Keratinocyte (primary cell): ENCODE measurements around the gene STAG1. TPM values are rescaled to one million over a fixed set of nuclear protein-coding genes. Genes with fewer than 3 reads are reported as not detected.

Experiments used
- DNase-seq: peaks from one replicate; pipeline ENCODE4 v3.0.0-alpha.2; 2011; ENCODE audit warnings: low read depth, missing footprints, low spot score
- FAIRE-seq: peaks from 2 replicates; lab custom pipeline; 2011; peaks lifted over from hg19 to GRCh38; lab: Jason Lieb, UNC
- H2AFZ ChIP-seq: 2 replicates; pipeline ENCODE4 v1.6.0; 2012; ENCODE audit warnings: low read length, control low read depth, inconsistent platforms; ENCODE audit not compliant: control insufficient read depth
- H3K27ac ChIP-seq: 2 replicates; pipeline ENCODE4 v1.5.1; 2011; ENCODE audit warnings: low read length; ENCODE audit not compliant: control insufficient read depth, insufficient read depth
- H3K27me3 ChIP-seq: 3 replicates; pipeline ENCODE4 v1.6.0; 2011; ENCODE audit warnings: low read length; ENCODE audit not compliant: control insufficient read depth, insufficient read depth; ENCODE audit errors: extremely low read depth
- H3K36me3 ChIP-seq, 2 experiments: 2 replicates in 1 of 2; 3 replicates in 1 of 2; pipeline ENCODE4 v1.5.1; 2011; ENCODE audit warnings: low read length in 2 of 2, mild to moderate bottlenecking in 1 of 2; ENCODE audit not compliant: control insufficient read depth in 2 of 2, insufficient read depth in 2 of 2; ENCODE audit errors: extremely low read depth in 1 of 2
- H3K4me1 ChIP-seq: 3 replicates; pipeline ENCODE4 v1.5.1; 2011; ENCODE audit warnings: low read length; ENCODE audit not compliant: control insufficient read depth, insufficient read depth; ENCODE audit errors: extremely low read depth
- H3K4me2 ChIP-seq: 3 replicates; pipeline ENCODE4 v1.6.0; 2011; ENCODE audit warnings: low read depth, low read length; ENCODE audit not compliant: control insufficient read depth, insufficient read depth; ENCODE audit errors: extremely low read depth
- H3K4me3 ChIP-seq, 3 experiments: fragments of 200-600 bp in 1 of 3; sonication (generic) in 1 of 3; 2 replicates in 2 of 3; 3 replicates in 1 of 3; pipeline ENCODE4 v1.5.1; 2011 to 2016; ENCODE audit warnings: low read length in 3 of 3, mild to moderate bottlenecking in 3 of 3, control low read depth in 2 of 3, inconsistent platforms in 1 of 3, low read depth in 1 of 3, mixed read lengths in 1 of 3, mixed run types in 1 of 3, moderate library complexity in 1 of 3; ENCODE audit not compliant: control insufficient read depth in 2 of 3, insufficient read depth in 2 of 3; ENCODE audit errors: extremely low read depth in 1 of 3
- H3K79me2 ChIP-seq: 2 replicates; pipeline ENCODE4 v1.6.0; 2012; ENCODE audit warnings: low read length; ENCODE audit not compliant: control insufficient read depth, insufficient read depth
- H3K9ac ChIP-seq: 3 replicates; pipeline ENCODE4 v1.6.0; 2011; ENCODE audit warnings: low read length; ENCODE audit not compliant: control insufficient read depth, insufficient read depth; ENCODE audit errors: extremely low read depth
- H3K9me1 ChIP-seq: 3 replicates; pipeline ENCODE4 v1.6.0; 2011; ENCODE audit warnings: low read length; ENCODE audit not compliant: control insufficient read depth, insufficient read depth; ENCODE audit errors: extremely low read depth
- H3K9me3 ChIP-seq: 2 replicates; pipeline ENCODE4 v1.5.1; 2012; ENCODE audit warnings: low read depth, low read length; ENCODE audit not compliant: control insufficient read depth
- H4K20me1 ChIP-seq: 3 replicates; pipeline ENCODE4 v1.6.0; 2011; ENCODE audit warnings: low read length; ENCODE audit not compliant: control insufficient read depth, insufficient read depth; ENCODE audit errors: extremely low read depth
- CTCF ChIP-seq, 3 experiments: IDR thresholded peaks in 1 of 3; conservative IDR thresholded peaks in 1 of 3; optimal IDR thresholded peaks in 1 of 3; 2 replicates in 2 of 3; 3 replicates in 1 of 3; pipeline versions ENCODE3 to v1.5.1; 2011; ENCODE audit warnings: low read length in 3 of 3, mild to moderate bottlenecking in 3 of 3, moderate library complexity in 2 of 3, control low read depth in 1 of 3, inconsistent platforms in 1 of 3; ENCODE audit not compliant: insufficient read depth in 2 of 3; ENCODE audit errors: extremely low read depth in 1 of 3
- EZH2 ChIP-seq: IDR thresholded peaks from one replicate; pipeline ENCODE4 v1.6.1; 2012; ENCODE audit warnings: inconsistent platforms, mild to moderate bottlenecking, low read length, moderate library complexity
- dilution Hi-C: fragments of 300-500 bp; cut with MboI; formaldehyde crosslinking; loops from one replicate; pipeline ENCODE4 v1.7.0; 2020; ENCODE audit warnings: low sequenced_read_pairs; ENCODE audit not compliant: extremely low pct_ligation_motif_present
- polyA plus RNA-seq, 5 experiments: library from polyadenylated mRNA; depleted of rRNA in 3 of 5; stranded (reverse) in 3 of 5; stranded (forward) in 1 of 5; unstranded in 1 of 5; fragments of >200 nt; gene quantifications; 1 replicate in 1 of 5; 2 replicates in 3 of 5; 3 replicates in 1 of 5; pipeline versions ENCODE4 v1.2.1 to v1.2.3, GENCODE V29; 2011 to 2012; ENCODE audit warnings: missing spikeins in 2 of 5, low read depth in 1 of 5, low replicate concordance in 1 of 5

The STAG1 gene
- polyA plus RNA-seq, 1 donor (not counting 4 experiments of a cell fraction or from before 2014, with no cell fraction given) = 11.8 TPM

- H3K9me3 ChIP-seq = no peaks in the 10 kb centered on the region
- peaks cover 21% of the 10 kb centered on the region for H3K4me1 ChIP-seq
- no peak overlapping the region for H3K4me3 ChIP-seq
- H3K27me3 ChIP-seq = no peaks in the 10 kb centered on the region
- no peak overlapping the region for H3K9ac ChIP-seq
- FAIRE-seq (no peak), DNase-seq (no peak)
- TF ChIP-seq CTCF (optimal IDR thresholded peaks at IDR 0.05 in 1 of 3, IDR thresholded peaks at IDR 0.05 in 1 of 3, conservative IDR thresholded peaks at IDR 0.05 in 1 of 3; ENCODE audit: extremely low read depth in 1 of 3, insufficient read depth in 2 of 3, low read length in 3 of 3) = no peak
- TF ChIP-seq EZH2 = no peak
- peak overlapping the region; percentile 93 for H3K4me2 ChIP-seq
- H3K27ac ChIP-seq = peak overlapping the region; percentile 14
- H4K20me1 ChIP-seq = no peaks in the 10 kb centered on the region
- dilution Hi-C loops = no loop called here
- peaks cover 72% of the 10 kb centered on the region for H3K79me2 ChIP-seq
- no peaks in the 10 kb centered on the region for H3K9me1 ChIP-seq
- peak overlapping the region; percentile 1 for H2AFZ ChIP-seq
- H3K36me3 ChIP-seq = no peaks in the 10 kb centered on the region
These were observed 3.1 kb downstream of the STAG1 start for GRCh38 chr3:136749091-136749490.

GRCh38 chr3:136745916-136746315, 6.3 kb downstream of the STAG1 start:
- no peak for FAIRE-seq
- H4K20me1 ChIP-seq = no peaks in the 10 kb centered on the region
- H3K4me3 ChIP-seq = no peak overlapping the region
- dilution Hi-C loops = no loop called here
- no peak for TF ChIP-seq CTCF (optimal IDR thresholded peaks at IDR 0.05 in 1 of 3, IDR thresholded peaks at IDR 0.05 in 1 of 3, conservative IDR thresholded peaks at IDR 0.05 in 1 of 3; ENCODE audit: extremely low read depth in 1 of 3, insufficient read depth in 2 of 3, low read length in 3 of 3)
- TF ChIP-seq EZH2 = no peak
- no peak overlapping the region for H2AFZ ChIP-seq
- no peak overlapping the region for H3K4me2 ChIP-seq
- no peak overlapping the region for H3K27ac ChIP-seq
- H3K79me2 ChIP-seq = peaks cover 99% of the 10 kb centered on the region
- no peaks in the 10 kb centered on the region for H3K36me3 ChIP-seq
- no peaks in the 10 kb centered on the region for H3K9me1 ChIP-seq
- H3K9ac ChIP-seq = no peak overlapping the region
- H3K4me1 ChIP-seq = peaks cover 13% of the 10 kb centered on the region
- no peaks in the 10 kb centered on the region for H3K27me3 ChIP-seq
- DNase-seq = no peak
- H3K9me3 ChIP-seq = no peaks in the 10 kb centered on the region
